ENCODE results near the gene UVRAG.

UVRAG gene

DNA sequence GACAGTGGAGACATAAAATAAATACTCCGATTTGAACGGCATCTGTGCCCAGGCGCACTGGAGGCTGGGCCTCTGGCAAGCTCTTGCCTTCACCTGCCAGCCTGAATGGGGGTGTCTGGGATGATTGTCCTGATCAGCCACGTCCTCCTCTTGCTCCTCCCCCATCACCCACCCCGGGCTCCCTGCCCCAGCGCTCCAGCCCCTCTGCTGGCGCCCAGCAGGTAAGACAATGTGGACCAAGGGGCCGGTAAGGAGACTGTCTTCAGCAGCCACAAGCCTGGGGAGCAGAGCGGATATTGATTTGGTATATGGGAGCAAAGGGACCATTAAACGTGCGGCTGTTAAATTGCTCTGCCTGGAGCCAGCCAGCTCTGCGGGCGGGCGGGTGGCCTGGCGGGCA, 366.4 kb downstream of the UVRAG start:
- no peak for DNase-seq

DNA sequence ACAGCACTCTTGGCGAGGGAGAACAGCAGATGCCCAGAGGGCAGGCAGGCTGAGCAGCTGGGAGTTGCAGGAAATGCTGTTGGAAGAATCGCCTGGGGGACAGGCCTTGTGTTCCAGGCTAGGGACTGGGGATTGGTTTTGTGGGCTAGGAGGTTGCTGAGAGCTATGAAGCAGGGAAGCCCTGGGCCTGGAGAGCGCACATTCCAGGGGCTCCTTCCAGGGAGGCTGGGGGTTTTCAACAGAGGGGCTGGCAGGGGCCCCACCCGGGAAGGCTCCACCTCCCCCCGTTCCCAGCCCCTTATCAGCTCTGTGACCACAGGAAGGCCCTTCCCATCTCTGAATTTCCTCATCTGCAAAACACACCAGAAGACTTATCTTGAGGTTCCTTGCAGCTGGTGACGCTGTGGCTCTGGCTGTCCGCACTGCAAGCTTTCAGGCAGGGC, 369.6 kb downstream of the UVRAG start:
- no peak for DNase-seq

DNA sequence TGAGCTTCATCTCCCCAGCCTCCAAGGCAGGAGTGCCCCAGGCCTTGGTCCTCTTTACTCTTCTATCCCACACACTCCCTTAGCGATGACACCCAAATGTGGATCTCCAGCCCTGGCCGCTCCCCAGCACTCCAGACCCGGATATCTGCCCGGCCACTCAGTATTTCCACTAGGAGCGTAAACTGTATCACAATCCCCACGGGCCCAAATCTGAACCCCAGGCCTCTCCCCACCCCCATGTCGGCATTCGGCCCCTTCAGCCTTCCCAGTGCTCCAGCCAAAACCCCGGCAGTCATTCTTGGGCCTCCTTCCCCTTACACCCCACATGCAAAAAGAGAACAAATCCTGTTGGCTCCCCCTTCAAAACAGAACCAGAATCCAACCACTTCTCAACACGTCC, 370.5 kb downstream of the UVRAG start:
- no peak for DNase-seq

DNA sequence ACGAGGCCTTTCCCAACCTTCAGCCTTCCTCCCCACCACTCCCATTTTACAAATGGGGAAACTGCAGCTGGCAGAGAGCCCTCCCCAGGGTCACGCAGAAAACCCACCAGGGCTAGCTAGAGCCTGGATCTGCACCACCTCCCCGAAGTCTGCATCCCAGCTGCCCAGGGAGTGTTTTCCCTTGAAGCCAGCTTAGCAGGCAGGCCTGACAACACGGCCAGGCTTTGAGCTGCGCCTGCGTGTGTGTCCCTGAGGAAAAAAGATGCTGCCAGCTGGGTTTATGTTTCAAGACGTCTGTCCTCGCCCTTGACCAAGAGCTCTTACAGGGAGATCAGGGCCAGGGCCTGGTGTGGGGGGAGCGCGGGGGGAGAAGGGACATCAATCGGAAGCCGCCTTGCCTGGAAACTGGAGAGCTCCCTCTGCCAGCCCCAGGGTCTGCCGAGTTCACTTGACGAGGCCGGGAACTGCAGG, 371.0 kb downstream of the UVRAG start:
- DNase-seq: no peak

DNA sequence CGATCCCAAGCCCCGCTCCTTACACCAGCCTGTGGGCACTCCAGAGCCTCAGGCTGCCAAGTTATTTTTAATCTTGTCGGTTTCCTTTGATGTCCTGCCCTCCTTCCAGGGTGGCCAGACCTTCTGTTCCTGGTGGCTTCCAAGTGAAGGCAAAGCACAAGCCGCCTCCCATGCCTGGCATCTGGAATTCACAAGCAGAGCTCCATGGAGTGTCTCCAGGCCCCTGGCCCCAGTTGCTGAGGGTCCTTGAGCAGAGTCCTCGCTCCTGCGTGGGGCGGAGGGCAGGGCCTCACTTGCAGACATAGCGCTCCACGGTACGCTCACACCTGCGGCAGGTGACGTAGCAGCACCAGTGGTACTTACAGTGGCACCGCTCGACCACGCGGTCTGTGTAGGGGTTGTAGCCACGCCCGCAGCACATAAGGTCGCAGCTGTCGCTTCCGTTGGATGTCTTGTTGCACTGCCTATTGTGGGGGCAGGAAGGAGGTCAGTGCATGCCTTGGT, 371.8 kb downstream of the UVRAG start:
- no peak for DNase-seq

DNA sequence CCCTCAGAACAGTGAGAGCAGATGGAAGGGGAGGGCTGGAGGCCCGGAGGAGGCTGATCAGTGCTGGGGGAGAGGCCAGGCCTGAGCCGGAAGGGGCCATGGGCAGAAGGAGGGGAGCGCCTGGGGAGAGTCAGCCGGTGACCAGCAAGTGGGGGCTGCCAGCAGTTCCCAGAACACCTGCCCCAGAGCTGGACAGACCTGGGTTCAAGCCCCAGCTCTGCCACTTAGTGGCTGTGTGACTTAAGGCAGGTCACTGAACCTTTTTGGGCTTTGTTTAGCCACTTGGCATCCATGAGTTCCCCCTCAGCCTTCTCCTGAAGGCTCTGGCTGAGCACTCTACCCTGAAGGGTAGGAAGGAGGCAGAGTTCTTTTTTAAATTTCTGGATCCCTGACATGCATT, 373.9 kb downstream of the UVRAG start:
- DNase-seq: no peak

DNA sequence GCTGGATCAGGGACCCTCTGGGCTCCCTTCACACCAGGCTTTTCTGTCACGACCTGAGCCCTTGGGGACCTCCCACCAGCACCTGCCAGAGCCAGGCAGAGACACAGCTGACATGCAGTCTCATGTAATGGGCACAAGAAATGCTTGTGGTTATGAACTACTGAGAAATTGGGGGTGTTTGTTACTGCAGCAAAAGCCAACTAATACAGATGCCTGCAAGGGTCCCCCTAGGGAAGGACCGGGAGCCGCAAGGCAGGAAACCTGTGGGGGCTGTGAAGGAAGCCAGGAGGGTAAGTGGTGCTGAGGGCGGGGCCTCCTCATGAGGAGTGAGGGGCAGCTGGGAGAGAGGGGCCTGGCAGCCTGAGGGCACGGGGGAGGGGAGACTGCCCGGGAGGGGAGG, 374.7 kb downstream of the UVRAG start:
- DNase-seq: no peak

DNA sequence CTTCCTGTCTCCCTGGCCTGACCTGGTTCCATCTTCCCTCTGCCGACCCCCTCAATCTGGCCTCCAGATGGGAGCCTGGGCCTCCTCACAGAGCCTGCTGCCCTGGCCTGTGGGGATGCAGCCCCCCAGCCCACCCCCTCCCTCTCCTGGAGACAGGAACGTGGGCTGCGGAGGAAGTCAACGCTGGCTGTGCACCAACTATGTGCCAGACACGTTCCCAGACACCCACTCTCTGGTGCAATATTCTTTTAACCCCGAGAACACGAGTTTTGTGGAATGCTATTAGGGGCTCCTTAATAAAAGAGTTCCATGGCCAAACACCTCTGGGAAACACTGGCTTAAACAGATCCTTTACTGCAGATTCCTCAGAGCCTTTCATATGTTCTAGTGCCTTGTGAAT, 375.4 kb downstream of the UVRAG start:
- no peak for DNase-seq
